ENCODE results near the gene STK40.

Gene STK40

GRCh38 chr1:36377791-36378492 lies 7.8 kb downstream of the STK40 start:
- no peak for DNase-seq (ENCODE audit: extremely low read depth in 1 of 2, low read depth in 1 of 2)

- DNase-seq (ENCODE audit: extremely low read depth in 1 of 2, low read depth in 1 of 2) = no peak
These were observed 13.1 kb downstream of the STK40 start for GRCh38 chr1:36372617-36373016.

- peak; percentile 53 to 67 for DNase-seq (ENCODE audit: extremely low read depth in 1 of 2, low read depth in 1 of 2)
These were observed 16.5 kb downstream of the STK40 start for GRCh38 chr1:36369061-36369861.

- DNase-seq (ENCODE audit: extremely low read depth in 1 of 2, low read depth in 1 of 2) = no peak
These were observed 17.9 kb downstream of the STK40 start for GRCh38 chr1:36367798-36368197.

- no peak for DNase-seq (ENCODE audit: extremely low read depth in 1 of 2, low read depth in 1 of 2)
These were observed 18.7 kb downstream of the STK40 start for GRCh38 chr1:36367066-36367465.

GRCh38 chr1:36366091-36366661 lies 19.5 kb downstream of the STK40 start:
- DNase-seq (ENCODE audit: extremely low read depth in 1 of 2, low read depth in 1 of 2) = no peak

- DNase-seq (ENCODE audit: extremely low read depth in 1 of 2, low read depth in 1 of 2) = no peak
These were observed 20.3 kb downstream of the STK40 start for GRCh38 chr1:36365381-36365780.

- DNase-seq (ENCODE audit: extremely low read depth in 1 of 2, low read depth in 1 of 2) = no peak
These were observed 25.7 kb downstream of the STK40 start for GRCh38 chr1:36359911-36360550.

GRCh38 chr1:36359383-36359782 lies 26.3 kb downstream of the STK40 start:
- DNase-seq (ENCODE audit: extremely low read depth in 1 of 2, low read depth in 1 of 2) = no peak

GRCh38 chr1:36358514-36359084 lies 27.1 kb downstream of the STK40 start:
- DNase-seq (ENCODE audit: extremely low read depth in 1 of 2, low read depth in 1 of 2) = no peak

GRCh38 chr1:36355811-36356210 lies 29.9 kb downstream of the STK40 start:
- no peak for DNase-seq (ENCODE audit: extremely low read depth in 1 of 2, low read depth in 1 of 2)

- no peak for DNase-seq (ENCODE audit: extremely low read depth in 1 of 2, low read depth in 1 of 2)
These were observed 31.2 kb downstream of the STK40 start for GRCh38 chr1:36354486-36354885.

- DNase-seq (ENCODE audit: extremely low read depth in 1 of 2, low read depth in 1 of 2) = no peak
These were observed 32.5 kb downstream of the STK40 start for GRCh38 chr1:36352910-36353878.

- DNase-seq (ENCODE audit: extremely low read depth in 1 of 2, low read depth in 1 of 2) = no peak
These were observed 33.4 kb downstream of the STK40 start for GRCh38 chr1:36352125-36352909.

- DNase-seq (ENCODE audit: extremely low read depth in 1 of 2, low read depth in 1 of 2) = no peak
These were observed 34.3 kb downstream of the STK40 start for GRCh38 chr1:36351227-36351977.

GRCh38 chr1:36350659-36351226 lies 35.0 kb downstream of the STK40 start:
- DNase-seq (ENCODE audit: extremely low read depth in 1 of 2, low read depth in 1 of 2) = no peak

- DNase-seq (ENCODE audit: extremely low read depth in 1 of 2, low read depth in 1 of 2) = no peak
These were observed 35.9 kb downstream of the STK40 start for GRCh38 chr1:36349839-36350238.

GRCh38 chr1:36349241-36349671 lies 36.5 kb downstream of the STK40 start:
- DNase-seq (ENCODE audit: extremely low read depth in 1 of 2, low read depth in 1 of 2) = no peak

All from stimulated activated CD8-positive, alpha-beta memory T cell treated with anti-CD3 and anti-CD28 coated beads, Interleukin-7, amount 100 ng/mL, for 48 hours (primary cell).